GM12878 (cell line): Measurements from ENCODE around the gene UGT1A6.

Experiments
- ASH2L ChIP-seq: fragments of 300-600, 200-600 bp; sonication (generic); IDR thresholded peaks from 2 replicates; pipeline ENCODE4 v1.6.1; 2017; ENCODE audit warnings: low read depth, mild to moderate bottlenecking, borderline replicate concordance
- CTCF ChIP-seq, 3 experiments: IDR thresholded peaks in 2 of 3; conservative IDR thresholded peaks in 1 of 3; 2 replicates each; pipeline ENCODE4 v1.5.1; 2011; ENCODE audit warnings: low read depth in 3 of 3, low read length in 3 of 3, mild to moderate bottlenecking in 3 of 3, control low read depth in 2 of 3, moderate library complexity in 2 of 3, inconsistent platforms in 1 of 3, mixed read lengths in 1 of 3; ENCODE audit not compliant: control insufficient read depth in 2 of 3, insufficient read depth in 1 of 3; ENCODE audit errors: extremely low read depth in 1 of 3
- EZH2 ChIP-seq: IDR thresholded peaks from 2 replicates; pipeline ENCODE4 v1.6.1; 2012; ENCODE audit warnings: low read depth, mild to moderate bottlenecking, control low read depth, inconsistent platforms, low read length, borderline replicate concordance; ENCODE audit not compliant: control insufficient read depth
- JUND ChIP-seq: IDR thresholded peaks from 2 replicates; pipeline ENCODE4 v1.6.1; 2012; ENCODE audit warnings: low read depth, mild to moderate bottlenecking, low read length, improper control_type of control experiment, moderate library complexity
- POLR2A ChIP-seq: IDR thresholded peaks from 2 replicates; pipeline ENCODE4 v1.6.1; 2011; ENCODE audit warnings: low read depth, mild to moderate bottlenecking, low read length
- PRDM15 ChIP-seq: fragments of 450-650 bp; formaldehyde crosslinking; IDR thresholded peaks from 2 replicates; pipeline ENCODE4 v1.4.0; 2020; ENCODE audit warnings: mild to moderate bottlenecking, moderate library complexity
- RAD21 ChIP-seq: IDR thresholded peaks from 2 replicates; pipeline ENCODE4 v1.6.1; 2011; ENCODE audit warnings: mild to moderate bottlenecking, low read depth, low read length, moderate library complexity; ENCODE audit not compliant: insufficient read depth
- RAD51 ChIP-seq: fragments of 450-650 bp; IDR thresholded peaks from 2 replicates; pipeline ENCODE4 v1.6.1; 2016; ENCODE audit warnings: moderate library complexity, mild to moderate bottlenecking, inconsistent platforms
- STAT1 ChIP-seq: fragments of 450-650 bp; conservative IDR thresholded peaks from 2 replicates; pipeline ENCODE4 v1.6.1; 2014; ENCODE audit warnings: antibody characterized with exemption, mild to moderate bottlenecking
- SUZ12 ChIP-seq: fragments of 200-600 bp; sonication (generic); IDR thresholded peaks from one replicate; pipeline ENCODE4 v1.6.1; 2018; ENCODE audit warnings: antibody characterized with exemption, mild to moderate bottlenecking; ENCODE audit not compliant: unreplicated experiment
- TAF1 ChIP-seq: IDR thresholded peaks from 2 replicates; pipeline ENCODE4 v1.6.1; 2011; ENCODE audit warnings: mild to moderate bottlenecking, low read depth, low read length, borderline replicate concordance

GRCh38 chr2:233688341-233688740, 4.3 kb upstream of the UGT1A6 start:
- TF ChIP-seq CTCF (IDR thresholded peaks at IDR 0.05 in 2 of 3, conservative IDR thresholded peaks at IDR 0.05 in 1 of 3; ENCODE audit: control insufficient read depth in 2 of 3, extremely low read depth in 1 of 3, insufficient read depth in 1 of 3, low read depth in 3 of 3, low read length in 3 of 3) (no peak), TAF1 (no peak), PRDM15 (no peak), POLR2A (no peak), STAT1 (no peak), EZH2 (no peak), JUND (no peak), ASH2L (no peak), RAD51 (no peak), SUZ12 (no peak), RAD21 (no peak)
